Suprapubic skin (tissue), 3 donors: ENCODE data around the gene CPXM1.

Experiments
- POLR2A ChIP-seq, 2 donors: fragments of 450-650 bp; IDR thresholded peaks; one replicate each; pipeline ENCODE4 v1.6.1; 2017; ENCODE audit warnings: antibody characterized with exemption in 2 of 2, mild to moderate bottlenecking in 2 of 2, moderate library complexity in 2 of 2
- TF ChIP-seq, protein P1 (sequence below), 2 donors: fragments of 200-600 bp in 1 of 2; fragments of 450-650 bp in 1 of 2; sonication (generic) in 1 of 2; IDR thresholded peaks; one replicate each; pipeline ENCODE4 v1.5.1; 2016 to 2019; ENCODE audit warnings: antibody characterized with exemption in 2 of 2, mild to moderate bottlenecking in 1 of 2, moderate library complexity in 1 of 2

DNA sequence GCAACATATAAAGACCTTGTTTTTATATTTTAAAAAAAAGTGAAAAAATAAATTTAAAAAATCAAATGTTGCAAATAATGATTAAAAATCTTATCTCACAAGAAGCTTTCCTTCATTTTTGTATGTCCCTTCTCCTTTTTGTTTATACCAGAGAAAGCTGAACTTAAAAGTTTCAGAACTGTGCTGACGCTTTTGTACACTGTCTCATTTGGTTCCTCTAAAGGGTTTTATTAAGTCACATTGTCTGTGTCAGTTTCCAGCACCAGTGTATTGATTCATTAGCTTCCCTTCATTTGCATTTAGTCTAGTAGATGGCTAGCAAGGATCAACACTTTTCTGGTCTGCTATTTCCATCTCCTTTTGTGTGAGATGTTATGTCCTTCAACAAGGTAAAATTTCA, 33.3 kb upstream of the CPXM1 start:
- TF ChIP-seq, protein P1, sequence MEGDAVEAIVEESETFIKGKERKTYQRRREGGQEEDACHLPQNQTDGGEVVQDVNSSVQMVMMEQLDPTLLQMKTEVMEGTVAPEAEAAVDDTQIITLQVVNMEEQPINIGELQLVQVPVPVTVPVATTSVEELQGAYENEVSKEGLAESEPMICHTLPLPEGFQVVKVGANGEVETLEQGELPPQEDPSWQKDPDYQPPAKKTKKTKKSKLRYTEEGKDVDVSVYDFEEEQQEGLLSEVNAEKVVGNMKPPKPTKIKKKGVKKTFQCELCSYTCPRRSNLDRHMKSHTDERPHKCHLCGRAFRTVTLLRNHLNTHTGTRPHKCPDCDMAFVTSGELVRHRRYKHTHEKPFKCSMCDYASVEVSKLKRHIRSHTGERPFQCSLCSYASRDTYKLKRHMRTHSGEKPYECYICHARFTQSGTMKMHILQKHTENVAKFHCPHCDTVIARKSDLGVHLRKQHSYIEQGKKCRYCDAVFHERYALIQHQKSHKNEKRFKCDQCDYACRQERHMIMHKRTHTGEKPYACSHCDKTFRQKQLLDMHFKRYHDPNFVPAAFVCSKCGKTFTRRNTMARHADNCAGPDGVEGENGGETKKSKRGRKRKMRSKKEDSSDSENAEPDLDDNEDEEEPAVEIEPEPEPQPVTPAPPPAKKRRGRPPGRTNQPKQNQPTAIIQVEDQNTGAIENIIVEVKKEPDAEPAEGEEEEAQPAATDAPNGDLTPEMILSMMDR (IDR thresholded peaks at IDR 0.05), result no peak
- no peak for TF ChIP-seq POLR2A (IDR thresholded peaks at IDR 0.05)
